Fibroblast of lung (primary cell): ENCODE data around the gene DYNLRB2.

Experiments
- EZH2 ChIP-seq: IDR thresholded peaks from 2 replicates; pipeline ENCODE4 v1.5.1; 2012; ENCODE audit warnings: low read length, control low read depth, mild to moderate bottlenecking; ENCODE audit errors: missing control alignments
- TF ChIP-seq, protein P1 (sequence below), 2 donors: IDR thresholded peaks in 1 of 2; conservative IDR thresholded peaks in 1 of 2; 1 replicate in 1 of 2; 2 replicates in 1 of 2; pipeline ENCODE4 v1.5.1; 2011 to 2012; ENCODE audit warnings: low read length in 2 of 2, control low read depth in 1 of 2, inconsistent platforms in 1 of 2, low read depth in 1 of 2, mild to moderate bottlenecking in 1 of 2

DNA sequence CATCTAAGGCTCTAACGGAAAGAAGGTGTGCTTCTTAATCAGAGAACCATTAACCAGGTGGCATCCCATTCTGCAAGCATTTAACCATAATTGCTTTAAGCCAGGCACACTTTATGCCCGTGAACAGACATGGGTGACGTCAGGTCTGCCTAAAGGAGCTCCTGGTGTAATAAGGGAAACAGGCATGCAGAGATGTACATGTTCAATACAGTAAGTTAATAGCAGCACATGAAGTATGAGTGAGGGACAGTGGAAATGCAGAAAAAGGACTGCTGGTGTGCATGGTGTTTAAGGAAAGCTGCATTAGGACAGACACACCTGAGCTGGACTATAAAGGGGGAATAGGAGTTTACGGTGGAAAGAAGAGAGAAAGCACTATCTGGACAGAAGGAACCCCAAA lies 18.6 kb downstream of the DYNLRB2 start:
- TF ChIP-seq, protein P1, sequence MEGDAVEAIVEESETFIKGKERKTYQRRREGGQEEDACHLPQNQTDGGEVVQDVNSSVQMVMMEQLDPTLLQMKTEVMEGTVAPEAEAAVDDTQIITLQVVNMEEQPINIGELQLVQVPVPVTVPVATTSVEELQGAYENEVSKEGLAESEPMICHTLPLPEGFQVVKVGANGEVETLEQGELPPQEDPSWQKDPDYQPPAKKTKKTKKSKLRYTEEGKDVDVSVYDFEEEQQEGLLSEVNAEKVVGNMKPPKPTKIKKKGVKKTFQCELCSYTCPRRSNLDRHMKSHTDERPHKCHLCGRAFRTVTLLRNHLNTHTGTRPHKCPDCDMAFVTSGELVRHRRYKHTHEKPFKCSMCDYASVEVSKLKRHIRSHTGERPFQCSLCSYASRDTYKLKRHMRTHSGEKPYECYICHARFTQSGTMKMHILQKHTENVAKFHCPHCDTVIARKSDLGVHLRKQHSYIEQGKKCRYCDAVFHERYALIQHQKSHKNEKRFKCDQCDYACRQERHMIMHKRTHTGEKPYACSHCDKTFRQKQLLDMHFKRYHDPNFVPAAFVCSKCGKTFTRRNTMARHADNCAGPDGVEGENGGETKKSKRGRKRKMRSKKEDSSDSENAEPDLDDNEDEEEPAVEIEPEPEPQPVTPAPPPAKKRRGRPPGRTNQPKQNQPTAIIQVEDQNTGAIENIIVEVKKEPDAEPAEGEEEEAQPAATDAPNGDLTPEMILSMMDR (conservative IDR thresholded peaks at IDR 0.05 in 1 of 2, IDR thresholded peaks at IDR 0.05 in 1 of 2; ENCODE audit: low read depth in 1 of 2, low read length in 2 of 2) = no peak
- no peak for TF ChIP-seq EZH2
